ENCODE results near the gene CDH6.

The CDH6 gene

DNA sequence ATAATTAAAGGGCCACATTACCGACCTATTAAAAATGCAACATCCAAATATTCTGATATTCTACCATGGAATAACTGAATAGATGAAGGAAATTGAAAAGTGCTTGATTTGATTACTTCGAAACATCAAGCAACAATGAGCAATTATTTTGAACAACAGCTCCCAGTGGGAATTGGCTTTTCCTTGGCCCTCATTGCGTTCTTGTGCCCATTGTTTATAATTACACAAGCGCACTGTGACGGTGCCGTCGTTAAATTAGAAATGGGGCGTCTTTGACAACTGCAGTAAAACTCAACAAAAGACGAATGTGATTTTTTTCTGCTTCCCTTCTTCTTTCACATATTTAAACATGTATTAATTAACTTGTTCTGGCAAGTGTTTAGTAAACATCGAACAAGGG, 61.6 kb downstream of the CDH6 start:
- no peak for DNase-seq

DNA sequence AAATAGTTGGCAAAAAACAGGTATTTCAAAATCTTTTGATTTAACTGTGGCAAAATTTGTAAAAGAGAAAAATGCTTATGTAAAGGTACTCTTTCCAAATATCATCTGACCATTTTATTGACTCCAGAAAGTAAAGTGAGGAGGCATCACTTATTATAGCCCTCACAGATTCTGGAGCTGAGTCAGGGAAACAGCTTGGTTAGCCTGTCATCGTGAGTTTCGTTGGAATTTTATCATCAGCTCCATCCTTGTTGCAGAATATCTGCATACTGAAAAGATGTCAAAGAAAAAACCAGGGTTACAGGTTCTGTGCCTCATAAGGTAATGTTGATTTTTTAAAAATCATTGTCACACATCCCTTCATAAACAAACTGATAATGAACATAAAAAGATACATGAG, 74.8 kb downstream of the CDH6 start:
- DNase-seq, result no peak

DNA sequence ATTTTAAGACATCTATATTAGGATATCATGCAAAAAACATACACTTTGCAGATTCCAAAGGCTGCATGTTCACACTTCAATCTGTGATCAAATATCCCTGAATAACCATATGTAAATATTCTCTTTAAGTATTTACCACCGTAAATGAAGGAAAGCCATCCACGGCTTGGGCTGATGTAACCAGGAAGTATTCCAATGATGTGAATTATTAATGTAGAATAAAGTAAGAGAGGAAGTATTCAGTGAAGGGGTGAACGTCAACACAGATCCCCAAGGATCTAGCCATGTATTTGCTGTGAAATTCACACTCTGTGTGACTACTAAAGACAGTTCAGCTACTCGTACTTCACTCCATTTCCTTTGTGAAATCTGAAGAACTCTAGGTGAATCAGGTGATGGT, 75.2 kb downstream of the CDH6 start:
- DNase-seq, result no peak

DNA sequence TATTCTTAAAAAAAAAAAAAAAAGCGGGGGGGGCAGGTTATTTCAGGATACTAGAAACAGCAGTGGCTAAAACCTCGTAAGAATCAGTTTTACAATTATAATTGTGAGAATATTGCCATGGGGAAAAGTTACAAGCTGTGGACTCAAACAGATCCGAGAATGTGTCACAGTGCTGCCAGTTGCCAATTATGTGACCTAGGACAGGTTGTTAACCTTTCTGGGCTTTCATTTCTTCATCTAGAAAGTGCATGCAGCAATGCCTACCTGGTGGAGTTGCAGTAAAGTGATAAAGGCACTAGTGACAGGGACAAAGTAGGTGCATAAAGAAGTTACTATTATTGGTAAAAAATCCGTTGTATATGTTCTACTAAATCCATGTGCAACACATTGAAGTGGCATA, 75.8 kb downstream of the CDH6 start:
- DNase-seq, result no peak

DNA sequence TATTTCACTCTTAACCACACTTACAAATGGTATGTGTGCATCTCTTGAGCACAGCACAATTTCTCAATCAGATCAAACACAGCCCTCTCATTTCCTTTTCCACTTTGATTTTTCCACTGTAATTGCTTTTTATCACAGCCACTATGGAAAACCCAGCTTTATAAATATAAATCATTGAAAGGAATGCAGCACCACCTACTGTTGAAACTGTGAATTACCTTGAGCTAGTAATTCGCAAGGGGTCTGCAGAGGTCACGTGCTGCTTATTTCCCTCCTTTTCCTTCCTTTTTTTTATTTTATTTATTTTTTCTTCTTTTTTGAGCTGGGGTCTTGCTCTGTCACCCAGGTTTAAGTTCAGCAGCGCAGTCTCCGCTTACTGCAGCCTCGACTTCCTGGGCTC, 76.9 kb downstream of the CDH6 start:
- no peak for DNase-seq

DNA sequence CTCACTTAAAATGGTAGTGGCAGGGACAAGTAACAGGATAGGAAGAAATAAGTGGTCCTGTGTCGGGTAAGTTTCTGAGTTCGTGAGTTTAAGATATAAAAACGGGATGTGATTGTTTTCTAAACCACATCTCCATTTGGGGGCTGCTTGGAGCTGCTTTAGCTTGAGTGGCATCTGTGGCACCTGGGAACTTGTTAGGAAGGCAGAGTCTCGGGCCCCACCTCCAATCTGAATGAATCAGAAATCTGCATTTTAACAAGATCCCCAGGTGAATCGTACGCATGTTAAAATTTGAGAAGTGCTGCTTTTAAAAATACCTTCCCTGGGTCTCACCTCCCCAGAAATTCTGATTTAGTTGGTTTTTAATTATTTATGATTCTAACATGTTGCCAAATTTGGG, 78.1 kb downstream of the CDH6 start:
- no peak for DNase-seq

DNA sequence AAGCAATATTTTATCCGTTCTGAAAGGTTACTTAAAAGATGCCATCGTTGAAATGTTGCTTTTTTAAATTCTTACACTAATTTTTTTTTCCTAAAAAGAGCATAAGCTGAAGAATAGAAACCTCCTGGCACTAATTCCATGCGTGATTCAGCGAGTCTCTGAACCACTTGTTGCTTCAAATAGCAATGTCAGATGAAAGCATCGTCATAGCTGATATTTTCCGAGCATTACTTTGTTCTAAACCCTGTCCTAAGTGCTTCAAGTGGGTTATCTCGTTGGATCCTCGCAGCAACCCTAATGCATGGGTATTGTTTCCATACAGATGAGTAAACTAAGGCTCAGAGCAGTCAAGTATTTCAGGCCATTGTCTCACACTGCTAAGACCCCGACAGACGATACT, 79.7 kb downstream of the CDH6 start:
- no peak for DNase-seq

DNA sequence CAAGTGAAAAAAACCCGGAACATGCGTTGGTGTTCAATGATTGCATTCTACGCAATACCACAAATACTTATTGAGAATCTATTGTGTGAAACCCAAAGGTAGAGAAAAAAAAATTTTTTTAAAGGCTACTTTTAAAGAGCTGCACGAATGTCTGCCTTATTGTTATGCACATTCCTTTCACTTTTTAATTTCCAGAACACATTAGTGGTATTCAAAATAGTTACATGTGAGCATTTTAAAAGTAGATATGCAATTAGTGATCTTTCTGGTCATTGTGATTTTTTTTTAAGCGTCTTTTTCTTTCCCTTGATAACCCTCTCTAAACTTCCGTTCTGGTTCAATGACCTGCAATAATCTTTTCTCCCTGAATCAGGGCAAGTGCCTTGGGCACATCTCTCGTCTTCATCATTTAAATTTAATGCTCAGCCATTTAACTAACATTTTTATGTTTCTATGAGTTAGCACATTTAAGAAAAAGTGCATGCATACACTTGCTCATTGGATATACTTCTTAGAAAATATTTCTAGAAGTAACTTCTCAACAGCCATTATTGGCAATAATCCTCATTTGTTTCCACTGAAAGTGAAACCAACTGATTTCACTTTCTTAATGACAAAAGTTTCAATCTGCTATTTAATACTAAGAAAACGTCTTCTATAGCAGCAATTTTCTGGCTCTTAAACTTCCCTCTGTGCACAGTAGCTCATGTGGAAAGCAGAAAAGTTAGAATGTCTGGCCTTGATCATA, 80.3 kb downstream of the CDH6 start:
- no peak for DNase-seq

DNA sequence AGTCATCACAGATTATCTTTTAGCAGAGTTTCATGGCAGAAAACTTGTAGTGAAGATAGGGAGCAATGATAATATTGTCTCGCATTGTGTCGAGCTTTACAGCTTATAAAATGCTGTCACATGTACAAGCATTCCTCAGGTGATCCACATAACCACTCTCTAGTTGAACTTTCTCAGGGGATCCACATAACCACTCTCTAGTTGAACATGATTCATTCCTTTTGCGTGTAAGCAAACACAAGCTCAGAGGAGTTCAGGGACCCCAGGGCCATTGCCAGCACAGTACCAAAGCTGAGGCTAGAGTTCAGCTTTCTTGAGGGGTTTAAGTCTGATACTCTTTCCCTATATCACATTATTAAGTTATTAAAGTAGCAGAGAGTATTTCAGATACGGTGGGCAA, 86.7 kb downstream of the CDH6 start:
- no peak for DNase-seq

DNA sequence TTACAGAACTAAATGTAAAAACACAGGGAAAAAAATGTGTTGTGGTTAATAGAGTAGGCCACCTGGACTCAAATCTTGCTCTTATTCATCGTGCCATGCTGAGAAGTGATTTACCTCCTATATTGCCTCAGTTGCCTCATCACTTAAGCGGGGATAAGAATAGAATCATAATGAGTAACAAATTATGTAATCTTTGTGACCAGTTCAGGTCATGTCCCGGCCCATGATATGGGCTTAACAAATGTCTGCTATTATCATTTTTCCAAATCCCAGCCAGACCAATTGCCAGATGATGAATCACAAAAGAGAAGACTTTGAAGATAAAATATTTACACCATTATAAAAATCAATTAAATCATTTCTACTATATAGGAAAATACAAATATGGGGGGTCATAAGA, 89.8 kb downstream of the CDH6 start:
- no peak for DNase-seq

DNA sequence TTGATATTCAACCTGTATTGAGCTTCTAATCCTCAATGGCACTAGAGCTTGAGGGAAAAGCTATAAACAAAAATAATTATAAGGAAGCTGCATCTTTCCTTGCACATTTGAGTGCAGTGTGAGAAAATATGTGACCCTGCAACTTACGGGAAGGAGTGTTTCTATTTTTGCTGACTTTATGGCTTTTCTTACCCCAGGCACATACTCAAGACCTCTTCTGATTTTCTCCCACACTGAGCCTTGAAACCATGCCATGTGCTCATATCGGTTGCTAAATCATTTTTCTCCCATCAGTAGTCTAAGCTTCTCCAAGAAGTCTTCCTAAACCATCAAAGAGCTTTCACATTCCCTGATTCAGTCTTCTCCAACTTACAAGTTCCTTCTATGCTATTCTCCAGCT, 91.5 kb downstream of the CDH6 start:
- DNase-seq, result no peak

DNA sequence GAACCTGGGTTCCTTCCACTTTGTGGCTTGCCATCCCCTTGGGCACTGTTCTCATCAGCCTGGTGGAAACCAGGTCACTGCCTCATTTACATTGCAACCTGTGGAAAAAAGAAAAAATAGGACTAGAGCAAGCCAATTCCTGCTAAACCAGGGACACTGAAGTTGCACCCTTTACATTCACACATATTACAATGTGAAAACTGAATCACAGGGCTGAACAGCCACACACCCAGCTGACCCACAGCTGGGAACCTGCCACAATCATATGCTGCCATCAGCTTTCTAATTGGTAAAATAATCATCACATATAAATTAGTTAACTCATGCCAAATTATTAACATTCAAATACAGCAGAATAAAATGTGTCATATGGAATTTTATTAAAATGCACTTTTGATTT, 94.5 kb downstream of the CDH6 start:
- DNase-seq, result no peak

DNA sequence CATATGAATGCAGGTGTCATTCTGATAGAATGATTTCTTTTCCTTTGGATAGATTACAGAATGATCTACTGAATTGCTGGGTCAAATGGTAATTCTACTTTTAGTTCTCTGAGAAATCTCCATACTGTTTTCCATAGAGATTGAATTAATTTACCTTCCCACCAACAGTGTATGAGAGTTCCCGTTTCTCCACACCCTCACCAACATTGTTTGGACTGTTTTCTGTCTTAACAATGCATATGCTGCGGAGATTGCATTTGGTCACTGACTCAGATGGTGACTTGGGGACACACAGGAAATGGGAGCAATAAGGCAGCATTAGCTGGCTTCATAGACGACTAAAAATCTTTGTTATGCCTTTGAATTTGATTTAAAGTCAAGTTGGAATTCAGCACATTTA, 95.9 kb downstream of the CDH6 start:
- no peak for DNase-seq

DNA sequence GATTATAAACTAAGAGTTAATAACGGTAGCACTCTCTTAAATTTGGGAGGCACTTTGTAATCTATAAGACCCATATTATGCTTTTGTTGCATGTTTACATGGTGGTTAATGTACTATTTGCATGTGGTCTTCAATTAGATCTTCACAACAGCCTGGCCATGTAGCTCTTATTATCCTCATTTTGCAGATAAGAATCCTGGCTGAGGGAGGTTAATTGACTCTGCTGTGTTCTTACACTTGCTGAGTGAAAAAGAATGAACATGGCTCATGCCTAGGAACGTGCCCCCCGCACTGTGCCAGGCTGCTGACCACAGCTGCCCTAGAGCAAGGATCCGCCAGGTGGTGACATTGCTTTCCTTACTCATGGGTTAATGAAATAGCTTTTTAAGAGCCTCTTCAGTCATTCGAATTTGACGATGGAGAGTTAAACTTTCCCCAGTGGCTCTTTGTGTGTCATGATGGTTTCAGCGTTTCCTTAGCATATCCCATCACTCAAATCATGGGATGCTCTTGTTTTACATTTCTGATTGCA, 97.9 kb downstream of the CDH6 start:
- DNase-seq, result no peak

DNA sequence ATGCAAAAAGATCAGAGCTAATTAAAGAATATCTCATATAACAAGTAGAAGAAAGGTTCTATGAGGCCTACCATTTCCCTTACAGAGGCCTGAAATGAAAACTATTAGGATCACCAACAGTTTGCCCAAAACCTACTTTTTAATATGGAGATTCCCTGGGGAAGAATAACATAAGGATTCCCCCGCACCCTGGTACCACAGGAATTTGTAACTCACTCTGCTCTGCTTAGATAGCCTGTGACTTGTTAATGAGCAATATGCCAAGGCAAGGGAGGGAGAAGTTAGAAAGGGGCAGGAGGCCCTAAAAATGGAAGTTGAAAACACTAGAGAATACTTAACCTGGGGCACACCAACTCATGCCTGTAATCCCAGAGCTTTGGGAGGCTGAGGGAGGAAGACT, 107.0 kb downstream of the CDH6 start:
- DNase-seq, result no peak

DNA sequence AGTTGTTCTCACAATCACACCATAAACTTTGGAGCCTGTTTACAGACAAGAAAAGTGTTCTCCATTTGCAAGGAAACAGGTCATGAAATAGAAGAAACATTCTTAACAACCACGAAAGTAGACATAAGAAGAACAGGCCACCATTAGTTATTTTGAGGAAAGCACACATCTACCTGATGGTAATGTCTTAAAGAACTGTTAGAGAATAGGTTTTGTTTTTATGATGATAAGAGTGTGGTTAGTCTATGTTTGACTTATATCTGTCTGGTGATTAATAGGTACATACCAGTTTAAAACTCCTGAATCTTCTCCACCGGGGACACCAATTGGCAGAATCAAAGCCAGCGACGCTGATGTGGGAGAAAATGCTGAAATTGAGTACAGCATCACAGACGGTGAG, 108.3 kb downstream of the CDH6 start:
- DNase-seq, result no peak

DNA sequence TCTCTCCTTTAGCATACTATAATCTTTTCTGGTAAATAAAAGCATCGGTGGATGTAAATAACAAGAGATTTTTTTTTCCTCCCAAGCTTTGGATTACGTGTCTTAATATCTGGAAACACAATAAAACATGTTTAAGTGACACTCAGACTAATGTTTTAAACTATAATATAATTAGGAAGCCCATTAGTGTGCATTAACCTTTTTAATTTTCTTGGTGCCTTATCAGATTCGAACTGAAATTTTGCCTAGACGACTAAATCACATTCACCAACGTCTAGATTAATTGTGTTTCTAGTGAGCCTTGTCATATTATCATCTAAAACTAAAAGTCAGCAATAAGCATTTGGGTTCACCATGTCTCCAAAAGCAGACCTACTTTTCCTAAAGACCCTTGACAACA, 110.2 kb downstream of the CDH6 start:
- no peak for DNase-seq

DNA sequence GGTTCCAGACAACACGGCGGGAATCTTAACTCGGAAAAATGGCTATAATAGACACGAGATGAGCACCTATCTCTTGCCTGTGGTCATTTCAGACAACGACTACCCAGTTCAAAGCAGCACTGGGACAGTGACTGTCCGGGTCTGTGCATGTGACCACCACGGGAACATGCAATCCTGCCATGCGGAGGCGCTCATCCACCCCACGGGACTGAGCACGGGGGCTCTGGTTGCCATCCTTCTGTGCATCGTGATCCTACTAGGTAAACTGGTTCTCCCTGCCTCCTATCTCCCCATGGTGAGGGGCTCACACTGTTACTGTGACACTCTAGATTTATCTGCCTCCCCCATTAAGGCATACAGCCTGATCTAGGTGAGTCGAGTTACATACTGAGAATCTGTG, 124.2 kb downstream of the CDH6 start:
- no peak for DNase-seq

DNA sequence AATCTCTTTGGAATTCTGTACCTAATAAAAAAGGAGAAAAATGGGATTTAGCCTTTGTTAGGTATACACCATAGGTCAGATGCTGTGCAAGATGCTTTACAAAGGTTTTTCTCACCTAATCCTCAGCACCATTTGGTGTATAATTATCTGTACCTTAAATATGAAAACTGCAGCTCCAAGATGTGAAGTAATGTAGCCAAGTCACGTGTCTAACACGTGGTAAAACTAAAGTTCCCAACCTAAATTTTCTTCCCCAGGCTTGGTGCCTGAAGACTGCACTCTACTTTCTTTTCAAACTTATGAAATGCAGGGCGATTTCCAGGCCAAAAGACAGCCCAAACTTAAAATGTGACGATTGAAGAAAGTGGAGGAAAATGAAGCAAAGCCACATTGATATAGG, 125.8 kb downstream of the CDH6 start:
- no peak for DNase-seq

DNA sequence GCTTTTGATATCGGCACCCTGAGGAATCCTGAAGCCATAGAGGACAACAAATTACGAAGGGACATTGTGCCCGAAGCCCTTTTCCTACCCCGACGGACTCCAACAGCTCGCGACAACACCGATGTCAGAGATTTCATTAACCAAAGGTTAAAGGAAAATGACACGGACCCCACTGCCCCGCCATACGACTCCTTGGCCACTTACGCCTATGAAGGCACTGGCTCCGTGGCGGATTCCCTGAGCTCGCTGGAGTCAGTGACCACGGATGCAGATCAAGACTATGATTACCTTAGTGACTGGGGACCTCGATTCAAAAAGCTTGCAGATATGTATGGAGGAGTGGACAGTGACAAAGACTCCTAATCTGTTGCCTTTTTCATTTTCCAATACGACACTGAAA, 129.5 kb downstream of the CDH6 start:
- DNase-seq, result no peak

DNA sequence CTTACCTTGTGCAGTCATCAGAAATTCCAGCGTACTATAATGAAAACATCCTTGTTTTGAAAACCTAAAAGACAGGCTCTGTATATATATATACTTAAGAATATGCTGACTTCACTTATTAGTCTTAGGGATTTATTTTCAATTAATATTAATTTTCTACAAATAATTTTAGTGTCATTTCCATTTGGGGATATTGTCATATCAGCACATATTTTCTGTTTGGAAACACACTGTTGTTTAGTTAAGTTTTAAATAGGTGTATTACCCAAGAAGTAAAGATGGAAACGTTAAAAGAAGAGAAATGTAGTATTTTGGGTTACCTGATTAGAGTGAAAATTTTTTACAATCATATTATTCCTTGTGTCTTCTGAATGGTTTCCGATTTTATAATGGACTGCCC, 131.4 kb downstream of the CDH6 start:
- DNase-seq, result no peak

DNA sequence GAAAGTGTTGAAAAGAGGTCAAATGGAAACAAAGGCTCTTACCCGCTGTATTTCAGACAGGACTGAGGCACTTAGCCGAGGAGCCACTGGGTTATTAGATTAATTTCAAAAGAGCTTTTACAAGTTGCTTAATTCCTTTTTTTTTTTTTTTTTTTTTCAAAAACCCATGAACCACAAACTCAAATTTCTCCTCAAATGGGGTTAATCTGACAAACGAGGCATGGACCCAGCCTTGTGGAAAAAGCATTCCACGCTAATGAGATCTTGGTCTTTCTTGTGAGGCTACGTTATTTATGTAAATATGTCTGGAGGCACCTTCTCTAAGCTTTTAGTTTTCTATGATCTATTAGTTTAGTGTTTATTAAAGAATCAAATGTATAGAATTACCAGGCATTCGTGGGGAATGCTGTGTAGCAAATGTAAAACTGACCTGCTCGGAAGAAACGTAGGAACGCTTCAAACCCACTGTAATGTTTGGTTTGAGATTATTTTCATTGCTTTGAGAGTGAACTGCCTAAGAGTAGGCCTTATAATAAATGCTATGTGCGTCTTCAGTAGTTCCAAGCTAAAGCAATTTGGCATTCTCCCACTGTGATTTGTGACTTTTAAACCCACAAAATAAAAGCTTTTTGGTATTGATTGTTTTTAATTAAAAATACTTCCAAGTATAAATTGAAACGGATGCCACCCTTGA, 134.7 kb downstream of the CDH6 start:
- no peak for DNase-seq

DNA sequence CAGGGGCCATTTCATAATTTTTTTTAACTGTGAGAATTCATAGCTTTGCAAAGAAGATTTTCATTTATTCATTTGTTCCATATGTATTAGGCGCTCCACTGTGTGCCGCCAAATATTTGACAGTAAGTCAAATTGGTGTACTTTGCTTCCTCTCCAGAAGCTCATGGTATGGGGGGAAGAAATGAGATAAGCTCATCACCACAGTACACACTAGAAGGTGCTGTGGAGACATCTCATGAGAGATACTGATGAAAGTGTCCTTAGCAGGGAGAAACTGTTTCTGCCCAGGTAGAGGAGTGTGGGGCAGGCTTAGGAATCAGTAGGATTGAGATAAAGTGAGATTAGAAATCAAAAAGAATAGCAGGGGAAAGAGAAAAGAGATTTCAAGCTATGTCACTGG, 136.2 kb downstream of the CDH6 start:
- DNase-seq, result no peak

DNA sequence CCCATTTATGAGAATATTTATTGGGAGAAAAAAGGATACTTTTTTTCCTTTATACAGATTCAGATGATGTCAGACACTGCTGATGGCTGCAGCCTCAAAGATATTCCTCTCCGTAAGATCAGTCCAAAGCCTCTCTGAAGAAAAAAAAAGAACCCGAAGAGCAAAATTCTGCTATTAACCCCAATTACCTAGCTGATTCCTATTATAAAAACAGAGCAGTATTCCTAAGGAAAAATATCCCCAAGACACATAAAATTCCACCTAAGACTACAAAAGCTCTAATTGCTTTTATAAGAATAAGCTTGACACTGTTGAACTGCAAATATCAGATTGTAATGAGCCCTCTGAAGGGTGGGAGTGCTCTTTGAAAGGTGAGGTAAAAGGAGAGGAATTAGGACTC, 138.7 kb downstream of the CDH6 start:
- no peak for DNase-seq

DNA sequence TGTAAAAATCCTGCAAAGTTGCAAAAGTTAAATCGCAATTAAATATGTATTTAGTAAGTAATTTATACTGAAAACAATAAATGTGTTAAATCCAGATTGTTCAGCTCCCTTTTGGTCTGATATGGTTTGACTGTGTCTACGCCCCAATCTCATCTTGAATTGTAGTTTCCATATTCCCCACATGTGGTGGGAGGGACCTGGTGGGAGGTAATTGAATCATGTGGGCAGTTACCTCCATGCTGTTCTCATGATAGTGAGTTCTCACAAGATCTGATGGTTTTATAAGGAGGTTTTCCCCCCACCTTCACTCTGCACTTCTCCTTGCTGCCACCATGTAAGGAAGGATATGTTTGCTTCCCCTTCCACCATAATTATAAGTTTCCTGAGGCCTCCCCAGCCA, 140.0 kb downstream of the CDH6 start:
- DNase-seq, result no peak
